ENCODE data around the gene CD247. TPM values are rescaled to one million over a fixed set of nuclear protein-coding genes. Genes with fewer than 3 reads are reported as not detected.

CD247 gene
- total RNA-seq, 4 donors from 2014 or later, result 1.3 to 3.1 (median 1.4) TPM

GRCh38 chr1:167442142-167442848, 76.0 kb downstream of the CD247 start:
- DNase-seq, result peak; percentile 81 to 87
- Histone ChIP-seq H3K9me3 (no peaks in the 10 kb centered on the region), H3K4me3 (replicated peaks in 1 of 3) (no peak overlapping the region), H3K4me1 (peaks cover 3 to 6% of the 10 kb centered on the region in 2 donors), H3K27me3 (no peaks in the 10 kb centered on the region), H3K36me3 (no peaks in the 10 kb centered on the region), H3K27ac (no peak overlapping the region)
- no peak for TF ChIP-seq POLR2A (IDR thresholded peaks at IDR 0.05)
- TF ChIP-seq CTCF (IDR thresholded peaks at IDR 0.05), result peak; percentile 54 to 85 (median 76)
- intact Hi-C loops (cut with DNase I), result loop anchor here (5.0 to 10.0 kb wide), 3 partner anchors 90 to 375 kb away; no protein-coding TSS in a partner anchor
- 50 to 55% methylated on average over 10 to 12 of the region's 12 CpGs for WGBS, 2 donors

- intact Hi-C loops (cut with DNase I), result loop anchor here (5.0 to 10.0 kb wide), 3 partner anchors 91 to 374 kb away; no protein-coding TSS in a partner anchor
- WGBS, 2 donors, result 94 to 96% methylated on average over 3 of the region's 3 CpGs
- Histone ChIP-seq H3K9me3 (no peaks in the 10 kb centered on the region), H3K27ac (no peak overlapping the region), H3K27me3 (no peaks in the 10 kb centered on the region), H3K4me3 (replicated peaks in 1 of 3) (no peak overlapping the region), H3K36me3 (no peaks in the 10 kb centered on the region), H3K4me1 (peaks cover 3 to 6% of the 10 kb centered on the region in 2 donors)
- DNase-seq, result no peak
- TF ChIP-seq CTCF (IDR thresholded peaks at IDR 0.05) (no peak), POLR2A (IDR thresholded peaks at IDR 0.05) (no peak)
Measured at GRCh38 chr1:167441222-167441621, 77.1 kb downstream of the CD247 start.

GRCh38 chr1:167440776-167441175, 77.6 kb downstream of the CD247 start:
- Histone ChIP-seq H3K27me3 (no peaks in the 10 kb centered on the region), H3K27ac (no peak overlapping the region), H3K4me3 (replicated peaks in 1 of 3) (no peak overlapping the region), H3K9me3 (no peaks in the 10 kb centered on the region), H3K4me1 (peaks cover 3 to 6% of the 10 kb centered on the region in 2 donors), H3K36me3 (no peaks in the 10 kb centered on the region)
- intact Hi-C loops (cut with DNase I), result loop anchor here (5.0 to 10.0 kb wide), 3 partner anchors 92 to 373 kb away; no protein-coding TSS in a partner anchor
- no peak for DNase-seq
- TF ChIP-seq POLR2A (IDR thresholded peaks at IDR 0.05) (no peak), CTCF (IDR thresholded peaks at IDR 0.05) (no peak)
- WGBS, 2 donors, result 97% methylated on average over 8 of the region's 8 CpGs

GRCh38 chr1:167440345-167440744, 78.0 kb downstream of the CD247 start:
- Histone ChIP-seq H3K4me3 (replicated peaks in 1 of 3) (no peak overlapping the region), H3K27ac (no peak overlapping the region), H3K9me3 (no peaks in the 10 kb centered on the region), H3K4me1 (peaks cover 3 to 6% of the 10 kb centered on the region in 2 donors), H3K36me3 (no peaks in the 10 kb centered on the region), H3K27me3 (no peaks in the 10 kb centered on the region)
- DNase-seq, result no peak
- TF ChIP-seq CTCF (IDR thresholded peaks at IDR 0.05) (no peak), POLR2A (IDR thresholded peaks at IDR 0.05) (no peak)
- intact Hi-C loops (cut with DNase I), result loop anchor here (5.0 to 10.0 kb wide), 3 partner anchors 92 to 373 kb away; no protein-coding TSS in a partner anchor
- WGBS, 2 donors, result 89 to 98% methylated on average over 4 of the region's 4 CpGs

- Histone ChIP-seq H3K36me3 (no peaks in the 10 kb centered on the region), H3K27ac (no peak overlapping the region), H3K4me1 (peaks cover 3 to 6% of the 10 kb centered on the region in 2 donors), H3K27me3 (no peaks in the 10 kb centered on the region), H3K9me3 (no peaks in the 10 kb centered on the region), H3K4me3 (replicated peaks in 1 of 3) (no peak overlapping the region)
- TF ChIP-seq CTCF (IDR thresholded peaks at IDR 0.05) (no peak), POLR2A (IDR thresholded peaks at IDR 0.05) (no peak)
- intact Hi-C loops (cut with DNase I), result no loop called here
- 13% methylated on average over 19 to 48 of the region's 49 CpGs for WGBS, 2 donors
- DNase-seq, result peak; percentile 19 to 24
Measured at GRCh38 chr1:167439301-167439988, 78.9 kb downstream of the CD247 start.

Measured in thyroid gland (tissue), 4 donors.